GM13977 (cell line): ENCODE measurements around the gene GNB1.

Experiments
- DNase-seq: peaks from one replicate; pipeline ENCODE4 v3.0.0; 2012; ENCODE audit warnings: low spot score
- CTCF ChIP-seq: IDR thresholded peaks from 2 replicates; pipeline ENCODE4 v1.5.1; 2012; ENCODE audit warnings: mild to moderate bottlenecking, control low read depth; ENCODE audit not compliant: insufficient read depth; ENCODE audit errors: extremely low read depth, missing control alignments
- in situ Hi-C: fragments of 300-500 bp; cut with MboI; formaldehyde crosslinking; loops from one replicate; pipeline ENCODE4 v1.12.0; 2022; ENCODE audit warnings: low sequenced_read_pairs, low pct_unique_long_range_greater_than_20kb, mixed read lengths, inconsistent platforms; ENCODE audit not compliant: unreplicated experiment

Gene GNB1

GRCh38 chr1:1893997-1894353 lies 3.1 kb upstream of the GNB1 start:
- TF ChIP-seq CTCF, result no peak
- in situ Hi-C loops, result no loop called here
- no peak for DNase-seq

- in situ Hi-C loops, result no loop called here
- no peak for TF ChIP-seq CTCF
- DNase-seq, result no peak
Observed at GRCh38 chr1:1893291-1893985, 2.6 kb upstream of the GNB1 start.

GRCh38 chr1:1892763-1893120 lies 1.9 kb upstream of the GNB1 start:
- no peak for DNase-seq
- in situ Hi-C loops, result no loop called here
- TF ChIP-seq CTCF, result no peak

GRCh38 chr1:1892079-1892762 lies 1.3 kb upstream of the GNB1 start:
- in situ Hi-C loops, result no loop called here
- TF ChIP-seq CTCF, result no peak

GRCh38 chr1:1891349-1892078 lies 627 bp upstream of the GNB1 start:
- peak; percentile 87 for DNase-seq
- in situ Hi-C loops, result no loop called here

More at GRCh38 chr1:1892079-1892762, 1.3 kb upstream of the GNB1 start:
- DNase-seq, result no peak

More at GRCh38 chr1:1891349-1892078, 627 bp upstream of the GNB1 start:
- no peak for TF ChIP-seq CTCF
